MM.1S (cell line): ENCODE measurements around the gene OR2L5.
A peak's percentile ranks its signal among the peaks of the same experiment; 100 is the strongest.

ENCODE experiments used
- DNase-seq: peaks from one replicate; pipeline ENCODE4 v3.0.0-alpha.2; 2015
- H2AFZ ChIP-seq: fragments of 300-600 bp; sonication (generic); 2 replicates; pipeline ENCODE4 v1.6.0; 2016; ENCODE audit warnings: antibody characterized with exemption, low read length
- H3F3A ChIP-seq: fragments of 300-600 bp; sonication (generic); 2 replicates; pipeline ENCODE4 v1.6.1; 2016; ENCODE audit warnings: mild to moderate bottlenecking, antibody characterized with exemption, low read length, moderate library complexity, mixed read lengths; ENCODE audit not compliant: insufficient read depth
- H3K27ac ChIP-seq: fragments of 300-600 bp; sonication (generic); 2 replicates; pipeline ENCODE4 v1.5.1; 2016; ENCODE audit warnings: mild to moderate bottlenecking, low read length
- H3K27me3 ChIP-seq: fragments of 300-600 bp; sonication (generic); replicated peaks from 2 replicates; pipeline ENCODE4 v1.6.0; 2016; ENCODE audit warnings: low read length; ENCODE audit not compliant: insufficient read depth
- H3K36me3 ChIP-seq: fragments of 300-600 bp; sonication (generic); replicated peaks from 2 replicates; pipeline ENCODE4 v1.6.1; 2016; ENCODE audit warnings: mild to moderate bottlenecking, low read length, mixed read lengths; ENCODE audit not compliant: insufficient read depth
- H3K4me1 ChIP-seq: fragments of 300-600 bp; sonication (generic); 2 replicates; pipeline ENCODE4 v1.6.1; 2016; ENCODE audit warnings: low read length, mixed read lengths
- H3K4me2 ChIP-seq: fragments of 300-600 bp; sonication (generic); 2 replicates; pipeline ENCODE4 v1.6.0; 2016; ENCODE audit warnings: low read depth, low read length
- H3K4me3 ChIP-seq: fragments of 300-600 bp; sonication (generic); 2 replicates; pipeline ENCODE4 v1.5.1; 2016; ENCODE audit warnings: low read length, mixed read lengths
- H3K79me2 ChIP-seq: fragments of 300-600 bp; sonication (generic); 2 replicates; pipeline ENCODE4 v1.6.1; 2016; ENCODE audit warnings: mixed run types, low read length, mixed read lengths
- H3K9ac ChIP-seq: fragments of 300-600 bp; sonication (generic); 2 replicates; pipeline ENCODE4 v1.6.1; 2016; ENCODE audit warnings: low read length, mixed read lengths
- H3K9me2 ChIP-seq: fragments of 300-600 bp; sonication (generic); replicated peaks from 2 replicates; pipeline ENCODE4 v1.6.1; 2016; ENCODE audit warnings: mild to moderate bottlenecking, low read length, mixed read lengths; ENCODE audit not compliant: insufficient read depth
- H3K9me3 ChIP-seq: fragments of 300-600 bp; sonication (generic); replicated peaks from 2 replicates; pipeline ENCODE4 v1.6.1; 2016; ENCODE audit warnings: mild to moderate bottlenecking, low read length, mixed read lengths; ENCODE audit not compliant: insufficient read depth
- H4K20me1 ChIP-seq: fragments of 300-600 bp; sonication (generic); 2 replicates; pipeline ENCODE4 v1.6.1; 2016; ENCODE audit warnings: mild to moderate bottlenecking, low read length, moderate library complexity, mixed read lengths; ENCODE audit not compliant: insufficient read depth
- EZH2 ChIP-seq: fragments of 300-600 bp; sonication (generic); optimal IDR thresholded peaks from 2 replicates; pipeline ENCODE3; 2017; ENCODE audit warnings: low read depth, mild to moderate bottlenecking, antibody characterized with exemption, low read length, mixed read lengths
- EZH2phosphoT487 ChIP-seq: fragments of 300-600 bp; sonication (generic); IDR thresholded peaks from 2 replicates; pipeline ENCODE4 v1.6.1; 2018; ENCODE audit warnings: antibody characterized with exemption, low read length
- TF ChIP-seq, protein P1 (sequence below): fragments of 300-600 bp; sonication (generic); IDR thresholded peaks from 2 replicates; pipeline ENCODE4 v1.5.1; 2016; ENCODE audit warnings: antibody characterized with exemption, low read length, mixed read lengths

Gene OR2L5, protein sequence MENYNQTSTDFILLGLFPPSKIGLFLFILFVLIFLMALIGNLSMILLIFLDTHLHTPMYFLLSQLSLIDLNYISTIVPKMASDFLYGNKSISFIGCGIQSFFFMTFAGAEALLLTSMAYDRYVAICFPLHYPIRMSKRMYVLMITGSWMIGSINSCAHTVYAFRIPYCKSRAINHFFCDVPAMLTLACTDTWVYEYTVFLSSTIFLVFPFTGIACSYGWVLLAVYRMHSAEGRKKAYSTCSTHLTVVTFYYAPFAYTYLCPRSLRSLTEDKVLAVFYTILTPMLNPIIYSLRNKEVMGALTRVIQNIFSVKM

DNA sequence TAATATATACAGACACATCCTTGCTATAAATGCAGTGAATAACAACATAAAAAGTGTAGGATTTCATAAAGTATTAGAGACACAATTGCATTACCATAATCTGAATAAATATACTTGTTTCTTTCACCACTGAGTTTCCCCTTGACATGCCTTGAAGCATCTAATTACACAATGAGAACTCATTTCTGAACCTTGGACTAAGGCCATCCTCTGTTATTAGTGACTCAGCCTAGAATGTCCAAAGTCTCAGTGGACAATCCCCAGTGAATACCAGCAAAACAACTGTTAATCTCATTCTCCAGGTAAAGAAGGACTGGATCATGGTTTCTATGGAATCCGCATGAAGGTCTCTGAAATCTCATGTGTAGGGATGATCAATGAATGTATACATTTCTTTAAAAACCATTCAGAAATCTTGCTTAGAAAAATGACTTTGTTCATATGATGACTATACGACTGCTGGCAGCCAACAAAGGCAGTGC lies at the start of gene OR2L5:
TSS of gene OR2L5 (plus strand) at position 432 of the 482 bp plus-strand sequence. CDS start 8,288 bp downstream, outside the sequence.
- no peaks in the 10 kb centered on the region for H3K79me2 ChIP-seq
- no peaks in the 10 kb centered on the region for H3K36me3 ChIP-seq
- H3K4me2 ChIP-seq, result no peak within 1 kb of the TSS
- H3K9ac ChIP-seq, result no peak within 1 kb of the TSS
- no peak within 1 kb of the TSS for H3K4me3 ChIP-seq
- DNase-seq, result no peak
- H3K4me1 ChIP-seq, result no peaks in the 10 kb centered on the region
- no peaks in the 10 kb centered on the region for H4K20me1 ChIP-seq
- no peak within 1 kb of the TSS for H2AFZ ChIP-seq
- no peaks in the 10 kb centered on the region for H3K9me2 ChIP-seq
- H3K27me3 ChIP-seq, result no peaks in the 10 kb centered on the region
- H3K9me3 ChIP-seq, result no peaks in the 10 kb centered on the region
- no peak within 1 kb of the TSS for H3K27ac ChIP-seq
- H3F3A ChIP-seq, result no peaks in the 10 kb centered on the region
- TF ChIP-seq EZH2phosphoT487 (no peak), EZH2 (no peak)
- TF ChIP-seq, protein P1, sequence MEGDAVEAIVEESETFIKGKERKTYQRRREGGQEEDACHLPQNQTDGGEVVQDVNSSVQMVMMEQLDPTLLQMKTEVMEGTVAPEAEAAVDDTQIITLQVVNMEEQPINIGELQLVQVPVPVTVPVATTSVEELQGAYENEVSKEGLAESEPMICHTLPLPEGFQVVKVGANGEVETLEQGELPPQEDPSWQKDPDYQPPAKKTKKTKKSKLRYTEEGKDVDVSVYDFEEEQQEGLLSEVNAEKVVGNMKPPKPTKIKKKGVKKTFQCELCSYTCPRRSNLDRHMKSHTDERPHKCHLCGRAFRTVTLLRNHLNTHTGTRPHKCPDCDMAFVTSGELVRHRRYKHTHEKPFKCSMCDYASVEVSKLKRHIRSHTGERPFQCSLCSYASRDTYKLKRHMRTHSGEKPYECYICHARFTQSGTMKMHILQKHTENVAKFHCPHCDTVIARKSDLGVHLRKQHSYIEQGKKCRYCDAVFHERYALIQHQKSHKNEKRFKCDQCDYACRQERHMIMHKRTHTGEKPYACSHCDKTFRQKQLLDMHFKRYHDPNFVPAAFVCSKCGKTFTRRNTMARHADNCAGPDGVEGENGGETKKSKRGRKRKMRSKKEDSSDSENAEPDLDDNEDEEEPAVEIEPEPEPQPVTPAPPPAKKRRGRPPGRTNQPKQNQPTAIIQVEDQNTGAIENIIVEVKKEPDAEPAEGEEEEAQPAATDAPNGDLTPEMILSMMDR, result no peak

DNA sequence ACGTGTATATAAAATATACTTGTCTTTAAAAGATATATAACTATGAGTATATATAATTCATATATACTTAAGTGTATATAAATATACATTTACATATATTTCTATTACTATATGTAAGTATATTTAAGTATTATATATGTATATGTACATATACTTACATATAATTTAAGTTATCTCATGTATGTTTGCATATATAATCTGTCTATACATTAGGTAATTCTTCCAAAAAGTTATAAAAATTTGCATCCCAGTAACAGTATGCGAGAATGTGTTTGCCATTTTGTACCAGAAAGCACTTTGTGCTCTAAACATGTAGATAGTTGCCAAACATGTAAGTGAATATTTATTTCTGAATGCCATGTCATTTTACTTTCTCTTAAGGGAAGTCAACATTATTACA lies 48.5 kb upstream of the OR2L5 start, which contains the start of gene OR2AK2:
TSS of gene OR2AK2 (plus strand) at position 301 of the 400 bp plus-strand sequence. CDS start 144 bp downstream, outside the sequence.
- Histone ChIP-seq H3K36me3 (no peaks in the 10 kb centered on the region), H3F3A (no peaks in the 10 kb centered on the region), H3K9me2 (no peaks in the 10 kb centered on the region), H4K20me1 (no peaks in the 10 kb centered on the region), H3K79me2 (no peaks in the 10 kb centered on the region), H2AFZ (no peak within 1 kb of the TSS), H3K27ac (no peak within 1 kb of the TSS), H3K27me3 (no peaks in the 10 kb centered on the region), H3K9ac (no peak within 1 kb of the TSS), H3K4me3 (no peak within 1 kb of the TSS), H3K4me2 (no peak within 1 kb of the TSS), H3K9me3 (no peaks in the 10 kb centered on the region), H3K4me1 (no peaks in the 10 kb centered on the region)
- TF ChIP-seq, protein P1, result no peak
- TF ChIP-seq EZH2phosphoT487 (no peak), EZH2 (no peak)
- no peak for DNase-seq

DNA sequence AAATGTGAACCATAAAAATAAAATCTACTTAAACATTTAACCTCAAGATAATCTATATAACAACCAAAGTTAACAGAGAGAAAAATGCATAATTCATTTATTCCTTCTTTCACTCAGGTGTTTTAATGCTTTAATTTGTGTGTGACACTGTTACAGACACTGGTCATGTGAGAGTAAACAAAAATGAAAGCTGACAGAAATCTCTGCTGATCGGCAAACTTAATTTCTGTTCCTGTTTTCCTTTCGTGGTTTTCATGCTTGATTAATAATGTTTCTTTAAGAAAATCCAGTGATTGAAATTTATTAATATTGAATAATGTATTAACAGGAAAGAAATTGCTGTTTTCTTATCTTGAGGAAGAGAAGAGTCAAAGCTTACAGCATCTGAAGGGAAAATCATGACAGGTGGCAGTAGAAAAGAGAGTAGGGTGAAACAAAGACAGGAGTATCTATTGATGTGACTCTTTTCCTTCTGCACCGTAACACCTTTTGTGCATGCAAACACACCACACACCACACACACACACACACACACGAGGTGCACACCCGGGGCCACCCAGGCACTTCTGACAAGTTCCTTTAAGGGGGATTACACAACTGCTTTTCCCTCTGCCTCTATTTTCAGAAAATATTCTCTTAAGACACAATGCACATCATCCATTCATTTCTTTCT lies 46.8 kb upstream of the OR2L5 start:
- H3K9ac ChIP-seq, result no peak overlapping the region
- H3K79me2 ChIP-seq, result no peaks in the 10 kb centered on the region
- H3K27me3 ChIP-seq, result no peaks in the 10 kb centered on the region
- H2AFZ ChIP-seq, result peak overlapping the region; percentile 51
- peak overlapping the region; percentile 51 for H3K4me3 ChIP-seq
- peak; percentile 28 for DNase-seq
- H3K27ac ChIP-seq, result no peak overlapping the region
- H4K20me1 ChIP-seq, result no peaks in the 10 kb centered on the region
- no peaks in the 10 kb centered on the region for H3K36me3 ChIP-seq
- no peaks in the 10 kb centered on the region for H3F3A ChIP-seq
- no peaks in the 10 kb centered on the region for H3K9me3 ChIP-seq
- peak overlapping the region; percentile 64 for H3K4me2 ChIP-seq
- no peaks in the 10 kb centered on the region for H3K9me2 ChIP-seq
- TF ChIP-seq, protein P1, result no peak
- TF ChIP-seq EZH2phosphoT487 (no peak), EZH2 (no peak)
- H3K4me1 ChIP-seq, result no peaks in the 10 kb centered on the region
